Neural progenitor cell (in vitro differentiated cells): ENCODE measurements around the gene MRGPRG. TPM values are rescaled to one million over a fixed set of nuclear protein-coding genes. Genes with fewer than 3 reads are reported as not detected.

ENCODE experiments used
- DNase-seq: peaks from one replicate; pipeline ENCODE4 v3.0.0-alpha.2; 2016; ENCODE audit warnings: low spot score
- H2AFZ ChIP-seq: fragments of 200-600 bp; sonication (generic); replicated peaks from 2 replicates; pipeline ENCODE4 v1.6.1; 2016; ENCODE audit warnings: antibody characterized with exemption
- H3F3A ChIP-seq: fragments of 200-600 bp; sonication (generic); 2 replicates; pipeline ENCODE4 v1.6.1; 2016; ENCODE audit warnings: antibody characterized with exemption, low read depth
- H3K27ac ChIP-seq: fragments of 200-600 bp; sonication (generic); 2 replicates; pipeline ENCODE4 v1.5.1; 2016; ENCODE audit warnings: mild to moderate bottlenecking
- H3K27me3 ChIP-seq: fragments of 200-600 bp; sonication (generic); 2 replicates; pipeline ENCODE4 v1.6.1; 2016; ENCODE audit warnings: mild to moderate bottlenecking, moderate library complexity
- H3K36me3 ChIP-seq: fragments of 200-600 bp; sonication (generic); 2 replicates; pipeline ENCODE4 v1.5.1; 2016
- H3K4me1 ChIP-seq: fragments of 200-600 bp; sonication (generic); 2 replicates; pipeline ENCODE4 v1.6.1; 2016; ENCODE audit warnings: mixed run types
- H3K4me2 ChIP-seq: fragments of 200-600 bp; sonication (generic); 2 replicates; pipeline ENCODE4 v1.6.1; 2016
- H3K4me3 ChIP-seq: fragments of 200-600 bp; sonication (generic); 2 replicates; pipeline ENCODE4 v1.5.1; 2016
- H3K79me2 ChIP-seq: fragments of 200-600 bp; sonication (generic); 2 replicates; pipeline ENCODE4 v1.6.1; 2016; ENCODE audit warnings: low read depth
- H3K9ac ChIP-seq: fragments of 200-600 bp; sonication (generic); 2 replicates; pipeline ENCODE4 v1.6.1; 2016
- H3K9me3 ChIP-seq: fragments of 200-600 bp; sonication (generic); 2 replicates; pipeline ENCODE4 v1.5.1; 2016; ENCODE audit warnings: low read depth
- H4K20me1 ChIP-seq: fragments of 200-600 bp; sonication (generic); 2 replicates; pipeline ENCODE4 v1.6.1; 2016; ENCODE audit warnings: low read depth
- H3K27ac Mint-ChIP-seq: 3 replicates; pipeline ENCODE4 v1.8.0; 2021; ENCODE audit warnings: mixed read lengths
- H3K27me3 Mint-ChIP-seq: 2 replicates; pipeline ENCODE4 v1.8.0; 2022; ENCODE audit warnings: low read depth, mild to moderate bottlenecking, inconsistent platforms, moderate library complexity, mixed read lengths; ENCODE audit not compliant: insufficient read depth
- H3K36me3 Mint-ChIP-seq: 3 replicates; pipeline ENCODE4 v1.8.0; 2021; ENCODE audit warnings: mixed read lengths
- H3K4me1 Mint-ChIP-seq: 3 replicates; pipeline ENCODE4 v1.8.0; 2021; ENCODE audit warnings: mixed read lengths
- H3K4me3 Mint-ChIP-seq: 3 replicates; pipeline ENCODE4 v1.8.0; 2021; ENCODE audit warnings: mild to moderate bottlenecking, moderate library complexity, mixed read lengths
- H3K9me3 Mint-ChIP-seq: 3 replicates; pipeline ENCODE4 v1.8.0; 2020; ENCODE audit warnings: mixed read lengths
- CTCF ChIP-seq: fragments of 200-600 bp; sonication (generic); IDR thresholded peaks from 2 replicates; pipeline ENCODE4 v1.5.1; 2017; ENCODE audit warnings: antibody characterized with exemption, mild to moderate bottlenecking
- EZH2 ChIP-seq: fragments of 200-600 bp; sonication (generic); IDR thresholded peaks from 2 replicates; pipeline ENCODE4 v1.6.1; 2017; ENCODE audit warnings: antibody characterized with exemption, mild to moderate bottlenecking, moderate library complexity
- EZH2phosphoT487 ChIP-seq: fragments of 200-600 bp; sonication (generic); IDR thresholded peaks from 2 replicates; pipeline ENCODE4 v1.6.1; 2017; ENCODE audit warnings: antibody characterized with exemption
- total RNA-seq: library from RNA; depleted of rRNA; stranded (reverse); fragments of >200 nt; gene quantifications from 2 replicates; pipeline ENCODE4 v1.2.3, GENCODE V29; 2015; ENCODE audit warnings: low replicate concordance

Gene MRGPRG
- total RNA-seq, 1 donor from 2014 or later: not detected

GRCh38 chr11:3225826-3226750 lies 7.5 kb upstream of the MRGPRG start:
- TF ChIP-seq EZH2: no peak
- no peak for TF ChIP-seq CTCF
- TF ChIP-seq EZH2phosphoT487: no peak
- no peak for DNase-seq
- H3K9me3 ChIP-seq: no peaks in the 10 kb centered on the region
- H3K4me2 ChIP-seq: no peak overlapping the region
- no peak overlapping the region for H3K27ac ChIP-seq
- no peak overlapping the region for H2AFZ ChIP-seq
- no peaks in the 10 kb centered on the region for H3K36me3 ChIP-seq
- Mint-ChIP-seq H3K4me1 (peaks cover 34% of the 10 kb centered on the region), H3K9me3 (no peaks in the 10 kb centered on the region), H3K36me3 (no peaks in the 10 kb centered on the region), H3K27me3 (peaks cover 10% of the 10 kb centered on the region), H3K4me3 (no peak overlapping the region), H3K27ac (peak overlapping the region; percentile 88)
- no peaks in the 10 kb centered on the region for H3F3A ChIP-seq
- peaks cover 9% of the 10 kb centered on the region for H3K4me1 ChIP-seq
- no peak overlapping the region for H3K4me3 ChIP-seq
- no peaks in the 10 kb centered on the region for H4K20me1 ChIP-seq
- H3K79me2 ChIP-seq: no peaks in the 10 kb centered on the region
- H3K27me3 ChIP-seq: no peaks in the 10 kb centered on the region
- no peak overlapping the region for H3K9ac ChIP-seq

GRCh38 chr11:3225159-3225758 lies 6.6 kb upstream of the MRGPRG start:
- no peak overlapping the region for H3K4me3 ChIP-seq

GRCh38 chr11:3224401-3225057 lies 5.9 kb upstream of the MRGPRG start:
- Histone ChIP-seq H2AFZ (peak overlapping the region; percentile 57), H3K4me3 (no peak overlapping the region), H3K4me1 (peaks cover 9% of the 10 kb centered on the region), H4K20me1 (no peaks in the 10 kb centered on the region), H3K79me2 (no peaks in the 10 kb centered on the region), H3K9me3 (no peaks in the 10 kb centered on the region), H3K27ac (no peak overlapping the region), H3K4me2 (peak overlapping the region; percentile 45), H3F3A (no peaks in the 10 kb centered on the region), H3K27me3 (no peaks in the 10 kb centered on the region), H3K9ac (no peak overlapping the region), H3K36me3 (no peaks in the 10 kb centered on the region)
- peak; percentile 34 for DNase-seq
- Mint-ChIP-seq H3K27ac (peak overlapping the region; percentile 50), H3K36me3 (no peaks in the 10 kb centered on the region), H3K4me3 (no peak overlapping the region), H3K4me1 (peaks cover 34% of the 10 kb centered on the region), H3K9me3 (no peaks in the 10 kb centered on the region), H3K27me3 (peaks cover 14% of the 10 kb centered on the region)
- TF ChIP-seq CTCF (peak; percentile 11), EZH2phosphoT487 (no peak)

More at GRCh38 chr11:3225159-3225758, 6.6 kb upstream of the MRGPRG start:
- Histone ChIP-seq H3K27me3 (no peaks in the 10 kb centered on the region), H3K27ac (no peak overlapping the region), H3K9me3 (no peaks in the 10 kb centered on the region), H3K4me1 (peaks cover 9% of the 10 kb centered on the region), H2AFZ (no peak overlapping the region), H3K4me2 (no peak overlapping the region), H3K36me3 (no peaks in the 10 kb centered on the region), H3F3A (no peaks in the 10 kb centered on the region), H3K79me2 (no peaks in the 10 kb centered on the region), H4K20me1 (no peaks in the 10 kb centered on the region), H3K9ac (no peak overlapping the region)
- H3K9me3 Mint-ChIP-seq: no peaks in the 10 kb centered on the region
- H3K27me3 Mint-ChIP-seq: peaks cover 10% of the 10 kb centered on the region
- peak overlapping the region; percentile 50 for H3K27ac Mint-ChIP-seq
- no peak for DNase-seq
- H3K36me3 Mint-ChIP-seq: no peaks in the 10 kb centered on the region
- TF ChIP-seq CTCF: no peak
- no peak for TF ChIP-seq EZH2
- no peak for TF ChIP-seq EZH2phosphoT487
- peaks cover 34% of the 10 kb centered on the region for H3K4me1 Mint-ChIP-seq
- H3K4me3 Mint-ChIP-seq: no peak overlapping the region
